ENCODE data around the gene PAF1.

PAF1 gene

DNA sequence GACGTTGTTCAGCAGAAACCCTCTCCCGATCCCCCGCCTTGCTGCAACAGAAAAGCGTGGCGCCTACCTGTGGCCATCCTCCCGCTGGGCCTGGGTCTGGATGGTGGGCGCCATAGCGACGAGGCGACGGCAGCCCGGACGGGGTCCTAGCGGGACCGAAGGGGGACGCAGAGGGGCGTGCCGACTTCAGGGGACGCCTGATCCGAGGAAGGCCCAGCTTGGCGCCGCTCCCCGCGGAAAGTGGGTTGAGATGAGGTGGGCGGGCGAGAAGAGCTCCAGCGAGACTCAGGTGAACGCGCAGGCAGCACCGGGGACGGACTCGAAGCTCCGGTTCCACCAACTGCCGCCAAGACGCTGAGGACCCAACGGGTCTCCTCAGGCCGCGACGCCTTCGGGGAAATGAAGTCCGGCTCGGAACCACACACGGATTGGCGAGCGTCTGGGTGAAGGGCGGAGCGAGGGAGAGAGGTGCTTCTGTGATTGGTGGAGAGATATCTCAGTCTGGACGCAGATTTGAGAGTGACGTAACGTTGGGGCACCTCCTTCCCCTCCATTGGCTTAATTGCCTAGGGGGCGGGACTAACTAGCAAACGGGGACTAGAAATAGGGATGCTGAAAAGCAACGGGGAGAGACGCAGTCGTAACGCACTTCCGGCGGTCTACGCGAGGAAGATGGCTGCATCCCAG lies at the start of gene PAF1, which contains the start of gene MED29:
PAF1 (minus strand) TSS at position 356 of the 687 bp plus-strand sequence; CDS start at position 114, 242 bp downstream.
MED29 (plus strand) TSS at position 628 of the 687 bp plus-strand sequence; CDS start at position 673, 45 bp downstream.
- DNase-seq: peak; percentile 99

DNA sequence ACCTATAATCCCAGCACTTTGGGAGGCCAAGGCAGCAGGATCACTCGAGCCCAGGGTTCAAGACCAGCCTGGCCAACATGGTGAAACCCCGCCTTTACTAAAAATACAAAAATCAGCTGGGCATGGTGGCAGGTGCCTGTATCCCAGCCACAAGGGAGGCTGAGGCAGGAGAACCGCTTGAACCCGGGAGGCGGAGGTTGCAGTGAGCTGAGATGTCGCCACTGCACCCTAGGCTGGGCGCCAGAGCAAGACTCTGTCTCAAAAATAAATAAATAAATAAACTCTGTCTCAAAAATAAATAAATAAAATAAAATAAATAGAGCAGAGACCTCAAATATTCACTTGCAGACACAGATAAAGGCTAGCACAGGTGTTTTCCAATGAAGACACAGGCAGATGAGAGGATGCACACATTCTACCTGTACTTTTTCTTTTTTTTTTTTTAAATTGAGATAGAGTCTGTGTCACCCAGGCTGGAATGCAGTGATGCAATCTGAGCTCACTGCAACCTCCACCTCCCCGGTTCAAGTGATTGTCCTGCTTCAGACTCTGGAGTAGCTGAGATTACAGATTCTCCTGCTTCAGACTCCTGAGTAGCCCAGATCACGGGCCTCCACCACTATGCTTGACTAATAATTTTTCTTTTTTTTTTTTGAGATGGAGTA lies 47.5 kb upstream of the PAF1 start:
- DNase-seq: no peak

DNA sequence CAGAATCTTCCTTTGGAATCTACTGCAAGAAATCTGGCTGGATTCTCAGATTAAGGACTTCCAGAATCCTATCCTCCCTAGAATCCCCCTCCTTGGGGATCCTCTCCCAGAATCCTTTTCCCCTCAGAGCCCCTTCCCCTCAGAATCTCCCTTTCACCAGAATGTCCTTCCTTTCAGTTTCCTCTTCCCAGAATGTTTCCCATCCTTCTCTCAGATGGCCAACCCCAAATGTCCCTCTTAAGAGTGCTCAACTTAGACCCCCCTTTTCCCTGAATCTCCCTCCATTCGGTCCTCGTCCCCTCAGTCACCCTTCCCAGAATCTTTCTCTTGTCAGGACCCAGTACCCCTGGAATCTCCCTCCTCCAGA lies 45.4 kb upstream of the PAF1 start:
- no peak for DNase-seq

GRCh38 chr19:39435499-39436349 lies 44.8 kb upstream of the PAF1 start, which contains the start of gene RPS16:
TSS of gene RPS16 (minus strand) at chr19:39435949. CDS start at chr19:39435895, 54 bp downstream.
- DNase-seq: peak; percentile 97

- no peak for DNase-seq
Measured at GRCh38 chr19:39434123-39435076, 43.5 kb upstream of the PAF1 start.

DNA sequence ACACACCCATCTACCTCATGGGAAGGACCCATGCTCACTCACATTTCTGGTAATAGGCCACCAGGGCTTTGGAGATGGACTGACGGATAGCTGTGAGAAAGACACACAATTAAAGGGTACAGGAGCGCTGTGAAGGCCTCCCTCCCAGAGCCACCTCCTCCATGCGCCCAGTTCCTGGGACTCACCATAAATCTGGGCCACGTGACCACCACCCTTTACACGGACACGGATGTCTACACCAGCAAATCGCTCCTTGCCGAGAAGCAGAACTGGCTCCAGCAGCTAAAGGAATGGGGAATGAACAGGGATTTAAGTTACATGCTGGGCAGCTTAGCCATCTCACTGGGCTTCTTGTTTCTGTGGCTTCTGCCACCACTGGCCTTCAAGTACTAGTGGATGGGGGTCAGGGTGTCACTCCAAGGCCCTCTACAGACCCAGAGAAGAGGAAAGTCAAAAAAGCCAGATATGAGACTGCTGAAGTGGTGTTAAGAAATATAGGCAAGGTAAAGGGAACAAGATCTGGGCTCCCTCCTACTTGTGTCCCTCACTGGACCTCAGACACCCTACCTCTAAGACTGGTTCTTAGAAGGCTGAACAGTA lies 42.7 kb upstream of the PAF1 start:
- DNase-seq: no peak

GRCh38 chr19:39432677-39433025 lies 41.7 kb upstream of the PAF1 start:
- no peak for DNase-seq

DNA sequence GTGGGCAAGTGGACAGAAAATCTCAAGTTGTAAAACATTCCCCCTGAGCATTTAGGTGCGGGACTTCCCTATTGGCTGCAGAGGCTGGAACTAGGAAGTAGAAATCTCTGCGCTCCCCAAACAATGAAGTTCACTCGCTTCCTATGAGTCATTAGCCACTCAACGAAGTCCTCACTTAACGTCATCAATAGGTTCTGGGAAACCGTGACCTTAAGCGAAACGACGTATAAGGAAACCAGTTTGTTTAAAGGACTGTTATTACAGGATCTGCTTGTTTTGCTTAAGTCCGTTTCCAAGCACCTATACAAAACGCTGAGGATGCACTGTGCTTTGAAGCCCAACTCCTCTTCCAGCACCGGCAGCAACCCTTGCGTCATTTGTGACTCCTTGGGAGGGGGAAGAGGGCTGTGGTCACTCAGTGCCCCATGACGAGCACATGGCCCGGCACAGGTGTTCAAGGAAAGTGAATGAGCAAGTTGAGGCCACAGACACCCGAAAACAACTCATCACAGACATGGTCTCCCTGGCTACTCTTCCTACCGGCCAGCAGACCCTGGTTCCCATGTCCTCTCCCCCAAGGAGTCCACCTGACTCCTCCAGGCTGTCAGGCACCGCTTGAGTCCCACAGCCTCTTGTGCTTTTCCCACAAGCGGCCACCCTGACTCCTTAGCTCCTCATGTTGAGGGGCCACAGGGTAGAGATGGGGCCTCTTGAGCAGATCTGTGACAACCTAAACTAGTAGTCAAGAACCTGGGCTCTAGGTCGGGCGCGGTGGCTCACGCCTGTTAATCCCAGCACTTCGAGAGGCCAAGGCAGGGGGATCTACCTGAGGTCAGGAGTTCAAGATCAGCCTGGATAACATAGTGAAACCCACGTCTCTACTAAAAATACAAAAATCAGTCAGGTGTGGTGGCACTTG lies 40.0 kb upstream of the PAF1 start:
- no peak for DNase-seq

DNA sequence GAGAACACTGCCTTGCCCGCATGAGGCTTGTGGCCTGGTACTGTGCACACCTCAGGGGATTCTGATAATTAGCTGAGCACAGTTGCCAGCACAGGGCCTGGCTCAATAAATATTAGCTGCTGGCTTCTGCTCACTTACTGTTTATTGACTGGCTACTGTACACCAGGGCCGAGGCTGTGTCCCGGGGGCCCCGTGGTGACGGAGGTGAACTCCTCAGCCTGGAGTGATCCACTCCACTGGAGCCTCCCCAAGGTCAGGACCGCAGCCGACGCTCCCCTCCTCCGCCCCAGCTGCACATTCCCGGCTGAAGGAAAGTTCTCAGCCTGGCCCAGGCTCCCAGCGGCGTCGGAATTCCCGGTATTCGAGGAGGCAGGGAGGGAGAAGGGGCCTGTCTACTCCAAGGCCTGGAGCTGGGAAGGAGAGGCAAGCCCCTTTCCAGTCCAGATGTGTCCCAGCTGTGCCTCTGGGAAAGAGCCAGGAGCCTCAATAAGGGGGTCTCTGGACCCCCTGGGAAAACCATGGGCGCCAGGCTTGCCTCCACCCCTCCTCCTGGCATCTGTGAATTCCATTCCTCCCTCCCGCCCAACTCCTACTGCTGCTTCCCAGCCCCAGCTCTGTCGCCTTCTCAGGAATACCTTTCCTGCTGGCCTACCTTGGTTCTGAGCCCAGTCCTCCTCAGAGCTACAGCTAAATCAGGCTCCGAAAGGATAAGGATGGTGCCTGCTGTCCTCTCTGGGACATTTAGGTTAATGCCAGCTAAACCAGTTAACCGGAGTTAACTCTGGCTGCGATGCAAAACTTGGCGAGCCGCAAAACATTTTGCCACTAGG lies 37.6 kb upstream of the PAF1 start:
- DNase-seq: no peak

DNA sequence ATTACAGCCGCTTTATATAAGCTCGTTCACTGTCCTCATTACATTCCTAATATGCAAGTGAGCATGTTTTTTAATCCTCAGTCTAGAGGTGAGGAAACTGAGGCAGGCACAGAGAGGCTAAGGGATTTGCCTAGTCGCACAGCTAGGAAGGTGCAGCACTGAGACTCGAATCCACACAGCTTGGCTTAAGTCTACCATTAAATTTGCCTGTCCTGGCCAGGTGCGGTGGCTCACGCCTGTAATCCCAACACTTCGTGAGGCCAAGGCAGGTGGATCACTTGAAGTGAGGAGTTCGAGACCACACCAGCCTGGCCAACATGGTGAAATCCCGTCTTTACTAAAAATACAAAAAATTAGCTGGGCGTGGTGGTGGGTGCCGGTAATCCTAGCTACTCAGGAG lies 36.8 kb upstream of the PAF1 start:
- DNase-seq: no peak

DNA sequence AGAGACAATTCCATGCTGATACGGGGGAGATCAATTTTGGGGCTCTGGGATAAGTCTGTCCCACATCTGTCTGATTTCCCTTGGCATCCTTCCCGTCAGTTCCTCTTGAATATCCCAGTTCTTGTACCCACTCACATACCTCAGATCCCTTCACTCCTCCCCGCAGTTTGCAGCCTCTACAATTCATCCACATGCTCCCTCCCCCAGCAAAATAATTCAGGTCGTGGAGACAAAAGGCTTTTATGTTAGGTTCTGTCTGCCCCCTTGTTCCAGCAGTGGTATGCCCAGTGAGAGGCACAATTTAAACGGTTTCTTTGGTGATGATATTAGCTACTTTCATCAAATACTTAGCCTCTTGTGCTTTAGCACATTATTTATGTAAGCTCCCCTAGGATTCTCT lies 35.3 kb upstream of the PAF1 start:
- no peak for DNase-seq

DNA sequence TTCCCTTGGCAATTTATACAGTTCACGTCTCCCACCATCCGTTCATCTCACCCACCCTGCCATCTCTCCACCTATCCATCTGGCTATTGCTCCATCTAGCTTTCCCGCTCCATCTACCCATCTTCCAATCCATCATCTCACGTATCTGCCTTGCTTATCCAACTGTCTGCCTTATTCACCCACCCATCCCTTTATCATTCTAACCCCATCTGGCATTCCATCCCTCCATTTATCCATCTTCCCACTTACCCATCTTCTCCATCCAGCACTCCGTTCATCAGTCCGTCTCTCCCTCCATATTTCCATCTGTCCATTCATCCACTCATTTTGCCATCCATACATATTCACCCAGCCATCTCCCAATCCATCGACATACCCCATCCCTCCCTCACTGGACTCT lies 34.8 kb upstream of the PAF1 start:
- no peak for DNase-seq

- no peak for DNase-seq
Measured at GRCh38 chr19:39424934-39425333, 34.0 kb upstream of the PAF1 start.

DNA sequence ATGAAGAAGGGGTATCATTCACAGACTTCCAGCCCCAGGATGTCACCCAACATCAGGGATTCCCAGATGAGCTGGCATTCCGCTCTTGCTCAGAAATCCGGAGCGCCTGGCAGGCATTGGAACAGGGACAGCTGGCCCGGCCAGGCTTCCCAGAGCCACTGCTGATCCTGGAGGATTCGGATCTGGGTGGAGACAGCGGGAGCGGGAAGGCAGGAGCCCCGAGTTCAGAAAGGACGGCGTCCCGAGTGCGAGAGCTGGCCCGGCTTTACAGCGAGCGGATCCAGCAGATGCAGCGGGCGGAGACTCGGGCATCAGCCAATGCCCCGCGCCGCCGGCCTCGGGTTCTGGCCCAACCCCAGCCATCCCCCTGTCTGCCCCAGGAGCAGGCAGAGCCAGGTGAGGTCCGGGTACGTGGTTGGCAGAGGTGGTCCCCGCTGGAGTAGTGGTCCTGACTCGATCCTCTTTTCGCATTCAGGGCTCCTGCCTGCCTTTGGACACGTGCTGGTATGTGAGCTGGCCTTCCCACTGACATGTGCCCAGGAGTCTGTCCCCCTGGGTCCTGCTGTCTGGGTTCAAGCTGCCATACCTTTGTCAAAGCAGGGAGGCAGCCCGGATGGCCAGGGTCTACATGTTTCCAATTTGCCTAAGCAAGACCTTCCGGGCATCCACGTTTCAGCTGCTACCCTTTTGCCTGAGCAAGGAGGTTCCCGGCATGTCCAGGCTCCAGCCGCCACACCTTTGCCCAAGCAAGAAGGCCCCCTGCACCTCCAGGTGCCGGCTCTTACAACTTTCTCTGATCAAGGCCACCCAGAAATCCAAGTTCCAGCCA lies 32.6 kb upstream of the PAF1 start:
- no peak for DNase-seq

GRCh38 chr19:39422020-39422419 lies 31.1 kb upstream of the PAF1 start:
- no peak for DNase-seq

- DNase-seq: no peak
Measured at GRCh38 chr19:39420769-39421168, 29.9 kb upstream of the PAF1 start.

GRCh38 chr19:39419003-39419402 lies 28.1 kb upstream of the PAF1 start:
- DNase-seq: no peak

DNA sequence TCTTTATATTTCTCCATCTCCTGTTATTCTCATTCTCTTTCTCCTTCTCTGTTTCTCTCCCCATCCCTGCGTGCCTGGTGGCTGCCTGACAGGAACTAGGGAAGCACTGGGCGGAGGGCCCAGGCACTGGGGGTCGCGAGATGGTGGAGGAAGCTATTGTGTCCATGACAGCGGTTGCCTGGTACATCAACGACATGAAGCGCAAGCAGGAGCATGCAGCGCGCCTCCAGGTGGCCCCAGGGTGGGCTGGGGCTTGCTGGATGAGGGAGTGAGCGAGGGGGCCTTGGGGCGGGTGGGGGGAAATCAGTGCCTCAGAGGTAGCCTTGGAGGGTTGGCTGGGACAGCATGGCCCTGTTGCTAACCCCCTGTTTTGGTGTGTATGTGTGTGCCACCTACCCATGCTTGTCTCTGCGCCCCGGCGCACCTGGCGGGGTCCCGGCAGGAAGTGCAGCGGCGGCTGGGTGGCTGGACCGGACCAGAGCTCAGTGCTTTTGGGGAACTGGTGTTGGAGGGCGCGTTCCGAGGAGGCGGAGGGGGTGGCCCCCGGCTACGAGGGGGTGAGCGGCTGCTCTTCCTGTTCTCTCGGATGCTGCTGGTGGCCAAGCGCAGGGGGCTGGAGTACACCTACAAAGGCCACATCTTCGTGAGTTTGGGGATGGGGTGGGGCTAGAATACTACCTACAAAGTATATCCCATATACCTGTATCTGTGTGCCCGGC lies 26.7 kb upstream of the PAF1 start:
- no peak for DNase-seq
